Suprapubic skin (tissue), 4 donors: ENCODE results near the gene SYT2. TPM values are rescaled to one million over a fixed set of nuclear protein-coding genes. Genes with fewer than 3 reads are reported as not detected.

Source experiments
- DNase-seq, 2 donors: peaks; one replicate each; pipeline ENCODE4 v3.0.0-alpha.2; 2019; ENCODE audit warnings: low spot score in 2 of 2
- H3K27ac ChIP-seq: fragments of 200-600 bp; sonication (generic); one replicate; pipeline ENCODE4 v1.5.1; 2019
- H3K27me3 ChIP-seq: fragments of 200-600 bp; sonication (generic); one replicate; pipeline ENCODE4 v1.5.1; 2019
- H3K36me3 ChIP-seq: fragments of 200-600 bp; sonication (generic); one replicate; pipeline ENCODE4 v1.5.1; 2019
- H3K4me1 ChIP-seq: fragments of 200-600 bp; sonication (generic); one replicate; pipeline ENCODE4 v1.5.1; 2019
- H3K4me3 ChIP-seq: fragments of 200-600 bp; sonication (generic); one replicate; pipeline ENCODE4 v1.5.1; 2019; ENCODE audit warnings: mild to moderate bottlenecking
- H3K9me3 ChIP-seq: fragments of 200-600 bp; sonication (generic); one replicate; pipeline ENCODE4 v1.5.1; 2019
- CTCF ChIP-seq, 2 donors: fragments of 200-600 bp in 1 of 2; fragments of 450-650 bp in 1 of 2; sonication (generic) in 1 of 2; IDR thresholded peaks; one replicate each; pipeline ENCODE4 v1.5.1; 2016 to 2019; ENCODE audit warnings: antibody characterized with exemption in 2 of 2, mild to moderate bottlenecking in 1 of 2, moderate library complexity in 1 of 2
- EP300 ChIP-seq: sonication (generic); formaldehyde crosslinking; IDR thresholded peaks from one replicate; pipeline ENCODE4 v1.6.1; 2017; ENCODE audit warnings: antibody characterized with exemption
- POLR2A ChIP-seq, 2 donors: fragments of 450-650 bp; IDR thresholded peaks; one replicate each; pipeline ENCODE4 v1.6.1; 2017; ENCODE audit warnings: antibody characterized with exemption in 2 of 2, mild to moderate bottlenecking in 2 of 2, moderate library complexity in 2 of 2
- POLR2AphosphoS5 ChIP-seq, 3 donors: sonication (generic); formaldehyde crosslinking; IDR thresholded peaks; one replicate each; pipeline ENCODE4 v1.6.1; 2017; ENCODE audit warnings: antibody characterized with exemption in 3 of 3
- WGBS: methylation state at CpG from one replicate; pipeline ENCODE4 v1.1.5; 2018; 5-methylcytosine and 5-hydroxymethylcytosine counted together
- total RNA-seq, 4 donors: library from RNA; depleted of rRNA; stranded (reverse); fragments of >200 nt; gene quantifications; one replicate each; pipeline ENCODE4 v1.1.0, GENCODE V29; 2016

SYT2 gene
- under 1 TPM in 1 of 4 donors, not detected in 3; 0.11 TPM for total RNA-seq

- TF ChIP-seq POLR2A (IDR thresholded peaks at IDR 0.05): no peak
- TF ChIP-seq POLR2AphosphoS5 (IDR thresholded peaks at IDR 0.05): no peak
- TF ChIP-seq EP300: no peak
- no peak for TF ChIP-seq CTCF (IDR thresholded peaks at IDR 0.05)
- Histone ChIP-seq H3K36me3 (no peaks in the 10 kb centered on the region), H3K9me3 (no peaks in the 10 kb centered on the region), H3K27ac (no peak within 1 kb of the TSS), H3K4me3 (peak within 1 kb of the TSS; percentile 46), H3K4me1 (peaks cover 18% of the 10 kb centered on the region), H3K27me3 (peaks cover 62% of the 10 kb centered on the region)
- WGBS: 20% methylated on average over 10 of the region's 64 CpGs
- DNase-seq: peak in 1 of 2 donors; percentile 62
These were observed at the start of gene SYT2 for GRCh38 chr1:202710070-202711045. Gene SYT2 (minus strand): TSS chr1:202710454. CDS start chr1:202605772, 104,682 bp downstream.

- no peaks in the 10 kb centered on the region for H3K27me3 ChIP-seq
- H3K36me3 ChIP-seq: peaks cover 96% of the 10 kb centered on the region
- H3K4me3 ChIP-seq: no peak overlapping the region
- no peak overlapping the region for H3K27ac ChIP-seq
- no peaks in the 10 kb centered on the region for H3K4me1 ChIP-seq
- no peaks in the 10 kb centered on the region for H3K9me3 ChIP-seq
- no peak for TF ChIP-seq EP300
- TF ChIP-seq POLR2A (IDR thresholded peaks at IDR 0.05): no peak
- TF ChIP-seq CTCF (IDR thresholded peaks at IDR 0.05): no peak
- no peak for TF ChIP-seq POLR2AphosphoS5 (IDR thresholded peaks at IDR 0.05)
- 82% methylated on average over 2 of the region's 2 CpGs for WGBS
- DNase-seq: no peak
These were observed 46.1 kb upstream of the SYT2 start for GRCh38 chr1:202756391-202756790.

GRCh38 chr1:202754293-202754692 lies 44.0 kb upstream of the SYT2 start:
- H3K36me3 ChIP-seq: peaks cover 89% of the 10 kb centered on the region
- H3K4me3 ChIP-seq: no peak overlapping the region
- no peaks in the 10 kb centered on the region for H3K27me3 ChIP-seq
- no peak for DNase-seq
- no peak overlapping the region for H3K27ac ChIP-seq
- no peaks in the 10 kb centered on the region for H3K4me1 ChIP-seq
- WGBS: 91% methylated on average over 2 of the region's 2 CpGs
- H3K9me3 ChIP-seq: no peaks in the 10 kb centered on the region
- no peak for TF ChIP-seq POLR2A (IDR thresholded peaks at IDR 0.05)
- no peak for TF ChIP-seq CTCF (IDR thresholded peaks at IDR 0.05)
- no peak for TF ChIP-seq POLR2AphosphoS5 (IDR thresholded peaks at IDR 0.05)
- no peak for TF ChIP-seq EP300

- no peaks in the 10 kb centered on the region for H3K4me1 ChIP-seq
- H3K27ac ChIP-seq: no peak overlapping the region
- peaks cover 84% of the 10 kb centered on the region for H3K36me3 ChIP-seq
- 69% methylated on average over 3 of the region's 3 CpGs for WGBS
- no peak for DNase-seq
- no peak for TF ChIP-seq EP300
- no peak for TF ChIP-seq POLR2AphosphoS5 (IDR thresholded peaks at IDR 0.05)
- TF ChIP-seq POLR2A (IDR thresholded peaks at IDR 0.05): no peak
- TF ChIP-seq CTCF (IDR thresholded peaks at IDR 0.05): no peak
- H3K27me3 ChIP-seq: no peaks in the 10 kb centered on the region
- no peaks in the 10 kb centered on the region for H3K9me3 ChIP-seq
- H3K4me3 ChIP-seq: no peak overlapping the region
These were observed 42.5 kb upstream of the SYT2 start for GRCh38 chr1:202752774-202753173.

- no peaks in the 10 kb centered on the region for H3K4me1 ChIP-seq
- H3K9me3 ChIP-seq: no peaks in the 10 kb centered on the region
- H3K36me3 ChIP-seq: peaks cover 80% of the 10 kb centered on the region
- no peak for DNase-seq
- WGBS: 77% methylated on average over 1 of the region's 1 CpG
- TF ChIP-seq POLR2AphosphoS5 (IDR thresholded peaks at IDR 0.05): no peak
- no peak for TF ChIP-seq POLR2A (IDR thresholded peaks at IDR 0.05)
- no peak for TF ChIP-seq EP300
- TF ChIP-seq CTCF (IDR thresholded peaks at IDR 0.05): no peak
- no peak overlapping the region for H3K4me3 ChIP-seq
- no peak overlapping the region for H3K27ac ChIP-seq
- no peaks in the 10 kb centered on the region for H3K27me3 ChIP-seq
These were observed 40.5 kb upstream of the SYT2 start for GRCh38 chr1:202750761-202751160.
